ENCODE measurements around the gene ERCC2.

DNA sequence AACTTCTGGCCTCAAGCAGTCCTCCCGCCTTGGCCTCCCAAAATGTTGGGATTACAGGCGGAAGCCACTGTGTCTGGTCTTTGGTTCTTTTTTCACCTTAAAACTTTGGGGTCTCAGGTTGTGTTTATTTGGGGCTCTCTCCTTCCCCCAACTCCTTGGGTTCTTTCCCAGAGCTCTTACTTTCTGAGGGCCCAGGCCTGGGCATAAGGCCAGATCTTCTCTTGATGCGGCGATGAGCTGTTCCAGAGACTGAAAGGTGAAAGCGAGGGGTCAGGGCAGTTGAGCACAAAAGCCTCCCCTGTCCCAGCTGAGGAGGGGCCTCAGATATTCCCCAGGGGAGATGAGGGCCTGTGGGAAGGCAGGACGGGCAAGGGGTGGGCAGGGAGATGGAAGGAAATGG, 43.1 kb upstream of the ERCC2 start:
- TF ChIP-seq BHLHE40 (IDR thresholded peaks at IDR 0.05; ENCODE audit: borderline replicate concordance) (no peak), ZNF384 (IDR thresholded peaks at IDR 0.05) (no peak), NFRKB (IDR thresholded peaks at IDR 0.05) (no peak), FOXA1 (IDR thresholded peaks at IDR 0.05) (no peak)

Data from HEK293T (cell line).